Spinal cord (tissue), 10 donors: ENCODE data around the gene LRRC27. TPM values are rescaled to one million over a fixed set of nuclear protein-coding genes. Genes with fewer than 3 reads are reported as not detected.

ENCODE experiments used
- DNase-seq, 6 donors: peaks; one replicate each; pipeline versions ENCODE4 v3.0.0 to v3.0.0-alpha.2; 2013 to 2015; ENCODE audit warnings: low spot score in 6 of 6, low read depth in 4 of 6
- H3K27ac ChIP-seq: one replicate; pipeline ENCODE4 v1.5.1; 2013; ENCODE audit warnings: low read depth, low read length, control low read depth
- H3K27me3 ChIP-seq: one replicate; pipeline ENCODE4 v1.6.1; 2013; ENCODE audit warnings: low read length; ENCODE audit not compliant: control insufficient read depth, insufficient read depth
- H3K36me3 ChIP-seq: one replicate; pipeline ENCODE4 v1.6.1; 2013; ENCODE audit warnings: low read length; ENCODE audit not compliant: control insufficient read depth, insufficient read depth
- H3K4me1 ChIP-seq: one replicate; pipeline ENCODE4 v1.6.1; 2013; ENCODE audit warnings: low read length; ENCODE audit not compliant: control insufficient read depth, insufficient read depth
- H3K4me3 ChIP-seq: one replicate; pipeline ENCODE4 v1.5.1; 2013; ENCODE audit warnings: low read depth, low read length, control low read depth
- H3K9me3 ChIP-seq: one replicate; pipeline ENCODE4 v1.6.1; 2013; ENCODE audit warnings: low read length; ENCODE audit not compliant: control insufficient read depth, insufficient read depth
- WGBS: methylation state at CpG from one replicate; pipeline ENCODE4 v1.1.5; 2013; ENCODE audit warnings: missing lambda C conversion rate; ENCODE audit not compliant: insufficient coverage; 5-methylcytosine and 5-hydroxymethylcytosine counted together
- polyA plus RNA-seq, 2 donors: library from polyadenylated mRNA; unstranded; fragments of 120-200 nt; gene quantifications; one replicate each; pipeline ENCODE4 v1.2.1, GENCODE V29; 2013; ENCODE audit not compliant: insufficient read length in 2 of 2
- total RNA-seq, 2 donors: library from RNA; depleted of rRNA in 1 of 2; stranded (reverse); fragments of 120-200 nt in 1 of 2; fragments of >200 nt in 1 of 2; gene quantifications; one replicate each; pipeline versions ENCODE4 v1.2.3 to v1.2.4, GENCODE V29; 2013 to 2014
- donor health status: healthy.

Gene LRRC27
- total and polyA plus RNA-seq, 4 donors: 19.5 to 31.2 (median 26.5) TPM

DNA sequence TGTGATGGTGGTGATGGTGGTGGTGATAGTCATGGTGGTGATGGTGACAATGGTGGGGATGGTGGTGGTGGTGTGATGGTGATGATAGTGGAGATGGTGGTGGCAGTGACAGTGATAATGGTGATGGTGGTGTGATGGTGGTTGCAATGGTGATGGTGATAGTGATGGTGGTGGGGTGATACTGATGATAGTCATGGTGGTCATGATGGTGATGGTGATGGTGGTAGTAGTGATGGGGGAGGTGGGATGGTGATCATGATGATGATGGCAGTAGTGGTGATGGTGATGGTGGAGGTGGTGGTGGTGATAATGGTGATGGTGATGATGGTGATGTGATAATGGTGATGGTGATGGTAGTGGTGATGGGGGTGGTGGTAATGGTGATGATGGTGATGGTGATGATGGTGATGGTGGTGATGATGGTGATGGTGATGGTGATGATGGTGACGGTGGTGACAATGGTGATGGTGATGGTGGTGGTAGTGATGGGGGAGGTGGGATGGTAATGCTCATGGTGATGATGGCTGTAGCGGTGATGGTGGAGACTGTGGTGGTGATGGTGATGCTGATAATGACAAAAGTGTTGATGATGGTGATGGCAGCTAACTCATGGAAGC, 60.3 kb downstream of the LRRC27 start:
- WGBS: 100% methylated on average over 1 of the region's 2 CpGs
- H3K4me3 ChIP-seq: no peak overlapping the region
- H3K4me1 ChIP-seq: peaks cover 30% of the 10 kb centered on the region
- H3K36me3 ChIP-seq: no peaks in the 10 kb centered on the region
- no peak for DNase-seq
- H3K27ac ChIP-seq: no peak overlapping the region
- H3K27me3 ChIP-seq: no peaks in the 10 kb centered on the region
- no peaks in the 10 kb centered on the region for H3K9me3 ChIP-seq

DNA sequence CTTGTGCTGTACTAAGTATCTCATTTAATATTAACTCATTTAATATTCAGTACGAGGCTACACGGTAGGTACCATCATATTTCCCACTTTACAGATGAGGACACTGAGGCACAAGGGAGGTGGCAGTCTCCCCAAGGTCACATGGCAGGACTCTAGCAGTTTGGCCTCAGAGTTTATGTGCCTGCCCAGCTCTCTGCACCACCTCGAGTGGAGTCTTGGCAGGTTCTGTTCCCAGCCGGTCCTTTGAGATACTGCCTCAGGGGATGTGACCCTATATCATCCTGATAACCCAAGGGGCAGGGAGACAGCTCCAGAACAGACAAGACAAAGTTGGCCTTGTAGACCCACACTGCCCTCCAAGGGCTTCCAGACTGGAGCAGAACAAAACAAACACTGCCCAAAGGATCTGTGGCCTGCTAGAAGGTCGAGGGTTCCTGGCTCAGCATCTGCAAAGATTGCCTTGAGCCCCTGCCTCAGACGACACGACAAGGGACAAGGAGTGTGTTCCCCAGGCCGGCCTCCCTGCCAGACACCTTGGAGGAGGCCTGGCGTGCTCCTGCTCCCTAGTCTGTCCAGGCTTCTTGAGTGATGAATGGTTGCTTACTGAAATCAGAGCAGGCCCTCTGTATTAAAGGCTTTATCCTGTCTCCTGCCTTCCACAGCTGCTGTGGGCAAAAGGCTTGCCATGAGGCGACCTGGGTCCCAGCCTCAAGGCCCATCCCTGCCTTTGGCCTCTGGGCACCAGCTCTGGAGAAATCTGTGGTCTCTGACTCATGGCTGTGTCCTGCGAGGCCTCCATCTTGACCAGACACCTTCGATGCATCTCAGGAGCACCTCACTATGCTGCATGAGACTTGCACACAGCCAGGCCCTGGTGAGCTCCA, 61.1 kb downstream of the LRRC27 start:
- H3K27me3 ChIP-seq: no peaks in the 10 kb centered on the region
- WGBS: 89% methylated on average over 11 of the region's 12 CpGs
- no peak for DNase-seq
- no peaks in the 10 kb centered on the region for H3K9me3 ChIP-seq
- H3K27ac ChIP-seq: no peak overlapping the region
- H3K4me1 ChIP-seq: peaks cover 29% of the 10 kb centered on the region
- H3K4me3 ChIP-seq: no peak overlapping the region
- no peaks in the 10 kb centered on the region for H3K36me3 ChIP-seq

DNA sequence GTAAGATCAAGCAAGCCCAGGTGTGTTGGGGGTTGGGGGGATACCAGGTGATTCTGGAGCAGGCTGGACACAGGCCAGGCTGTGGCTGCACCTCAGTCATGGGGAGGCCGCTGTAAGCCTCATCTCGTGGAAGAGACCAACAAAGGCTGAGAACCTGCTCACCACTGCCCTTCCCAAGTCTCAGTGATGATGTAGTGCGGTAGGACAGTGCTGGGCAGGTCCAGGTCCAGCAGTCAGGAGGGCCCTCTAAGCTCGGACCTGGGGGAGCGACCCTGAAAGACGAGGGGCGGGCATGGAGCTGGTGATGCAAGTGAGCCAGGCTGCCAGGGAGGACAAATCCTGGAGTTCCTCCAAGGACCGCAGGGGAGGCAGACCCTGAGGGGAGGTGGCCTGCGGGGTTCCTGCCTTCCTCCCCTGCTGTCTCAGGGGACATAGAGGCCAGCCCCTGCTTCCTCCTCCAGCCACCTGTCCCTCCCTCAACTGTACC, 61.7 kb downstream of the LRRC27 start:
- DNase-seq: no peak
- H3K4me1 ChIP-seq: peaks cover 36% of the 10 kb centered on the region
- H3K9me3 ChIP-seq: no peaks in the 10 kb centered on the region
- no peaks in the 10 kb centered on the region for H3K27me3 ChIP-seq
- no peak overlapping the region for H3K4me3 ChIP-seq
- H3K27ac ChIP-seq: no peak overlapping the region
- WGBS: 95% methylated on average over 9 of the region's 9 CpGs
- H3K36me3 ChIP-seq: no peaks in the 10 kb centered on the region

DNA sequence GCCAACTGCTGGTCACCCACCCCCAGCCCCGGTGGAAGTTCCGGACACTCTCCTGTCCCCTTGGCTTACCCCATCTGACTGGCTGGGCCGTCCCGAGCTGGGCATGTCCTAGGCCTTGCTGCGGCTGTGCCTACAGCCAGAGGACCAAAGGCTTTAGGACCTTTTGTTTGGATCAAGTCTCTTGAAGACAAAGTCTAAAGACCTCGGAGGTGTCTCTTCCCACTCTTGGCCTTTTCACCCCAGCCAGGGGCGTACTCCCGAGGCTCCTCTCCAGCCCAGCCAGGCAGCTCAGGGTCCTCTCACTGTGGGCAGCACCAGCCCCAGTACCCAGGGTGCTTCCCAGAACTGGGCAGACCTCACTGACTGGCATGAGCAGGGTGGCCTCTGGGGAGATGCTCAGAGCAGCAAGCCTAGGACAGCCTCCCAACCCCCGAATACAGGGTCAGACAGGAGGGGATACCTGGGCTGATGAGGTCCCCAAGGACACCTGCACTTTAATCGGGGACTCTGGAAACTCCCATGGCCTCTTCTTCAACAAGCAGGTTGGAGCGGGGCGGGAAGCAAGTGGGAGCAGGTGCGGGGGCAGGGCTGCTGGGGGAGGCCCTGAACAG, 62.3 kb downstream of the LRRC27 start:
- Histone ChIP-seq H3K36me3 (peaks cover 4% of the 10 kb centered on the region), H3K27me3 (no peaks in the 10 kb centered on the region), H3K4me3 (no peak overlapping the region), H3K9me3 (no peaks in the 10 kb centered on the region), H3K4me1 (peaks cover 34% of the 10 kb centered on the region), H3K27ac (no peak overlapping the region)
- WGBS: 88% methylated on average over 12 of the region's 13 CpGs
- no peak for DNase-seq

DNA sequence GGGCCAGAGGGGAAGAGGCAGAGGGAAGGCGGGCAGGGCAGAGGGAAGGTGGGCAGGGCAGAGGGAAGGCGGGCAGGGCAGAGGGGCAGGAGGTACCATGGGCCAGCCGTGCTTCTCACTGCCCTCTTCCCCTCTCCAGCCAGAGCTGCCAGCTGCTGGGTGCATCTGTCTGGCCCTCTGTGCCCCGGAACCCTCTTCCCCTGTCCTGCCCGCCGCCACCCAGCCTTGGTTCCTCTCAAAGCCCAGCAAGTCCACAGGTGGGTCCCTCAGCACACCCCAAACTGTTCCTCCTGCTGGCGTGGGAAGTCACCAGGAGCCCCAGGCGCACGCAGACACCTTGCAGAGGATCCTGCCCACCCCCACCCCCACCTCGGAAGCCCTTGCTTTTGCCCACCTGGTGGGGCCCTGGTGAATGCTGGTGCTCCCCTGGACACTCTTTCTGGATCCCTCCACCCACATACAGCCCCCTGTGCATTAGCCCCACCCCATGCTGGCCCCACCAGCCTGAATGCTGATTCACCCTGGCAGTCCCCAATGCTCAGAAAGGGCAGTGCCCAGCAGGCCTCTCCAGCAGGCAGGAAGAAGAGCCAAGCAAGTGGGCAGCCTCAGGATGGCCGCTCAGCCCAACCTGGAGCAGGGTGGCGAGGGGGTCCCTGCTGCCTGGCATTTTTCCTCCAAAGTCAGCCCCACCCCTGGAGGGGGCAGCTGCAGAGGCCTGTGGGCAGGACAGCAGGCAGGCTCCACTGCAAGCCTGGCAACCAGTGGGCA, 63.1 kb downstream of the LRRC27 start:
- Histone ChIP-seq H3K4me3 (no peak overlapping the region), H3K4me1 (peaks cover 41% of the 10 kb centered on the region), H3K27ac (no peak overlapping the region), H3K36me3 (peaks cover 11% of the 10 kb centered on the region), H3K9me3 (no peaks in the 10 kb centered on the region), H3K27me3 (no peaks in the 10 kb centered on the region)
- no peak for DNase-seq
- WGBS: 80% methylated on average over 11 of the region's 12 CpGs

DNA sequence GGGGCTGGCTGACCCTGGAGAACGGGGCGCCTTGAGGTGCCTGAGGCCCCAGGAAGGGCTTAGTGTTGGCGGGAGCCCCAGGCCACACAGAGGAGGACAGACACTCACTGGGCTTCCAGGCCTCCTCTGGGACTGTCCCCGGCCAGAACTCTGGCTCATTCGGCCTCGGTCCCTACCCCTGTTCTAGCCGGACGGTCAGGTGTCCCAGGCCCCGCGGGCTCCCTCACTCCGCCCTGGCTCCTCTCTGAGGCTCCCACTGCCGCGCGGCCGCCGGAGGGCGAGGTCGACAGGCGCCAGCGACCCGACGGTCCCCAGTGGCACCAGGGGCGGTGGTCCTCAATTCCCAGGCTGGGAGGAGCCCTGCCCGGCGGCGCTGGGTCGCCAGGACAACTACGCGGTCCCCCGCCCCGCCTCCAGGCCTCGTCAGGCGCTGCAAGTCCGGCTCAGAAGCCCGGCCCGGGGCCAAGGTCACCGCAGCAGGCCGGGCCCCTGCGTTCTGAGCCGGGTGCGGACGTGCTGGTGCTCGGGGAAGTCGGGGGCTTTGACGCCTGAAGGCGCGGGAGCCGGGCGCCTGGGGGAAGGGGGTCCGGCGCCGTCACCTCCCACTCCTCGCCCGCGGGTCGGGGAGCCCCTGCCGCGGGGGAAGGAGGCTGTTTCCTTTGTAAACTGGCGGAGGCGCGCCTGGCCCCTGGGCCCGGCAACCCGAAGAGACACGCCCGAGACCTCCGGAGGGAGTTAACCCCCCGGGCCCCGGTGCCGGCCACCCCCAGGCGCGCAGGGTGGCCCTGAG, 63.9 kb downstream of the LRRC27 start:
- Histone ChIP-seq H3K4me3 (peak overlapping the region; percentile 16), H3K4me1 (peaks cover 49% of the 10 kb centered on the region), H3K27ac (no peak overlapping the region), H3K27me3 (no peaks in the 10 kb centered on the region), H3K9me3 (no peaks in the 10 kb centered on the region), H3K36me3 (peaks cover 18% of the 10 kb centered on the region)
- peak in 2 of 6 donors; percentile 30 to 61 for DNase-seq
- 10% methylated on average over 71 of the region's 71 CpGs for WGBS

DNA sequence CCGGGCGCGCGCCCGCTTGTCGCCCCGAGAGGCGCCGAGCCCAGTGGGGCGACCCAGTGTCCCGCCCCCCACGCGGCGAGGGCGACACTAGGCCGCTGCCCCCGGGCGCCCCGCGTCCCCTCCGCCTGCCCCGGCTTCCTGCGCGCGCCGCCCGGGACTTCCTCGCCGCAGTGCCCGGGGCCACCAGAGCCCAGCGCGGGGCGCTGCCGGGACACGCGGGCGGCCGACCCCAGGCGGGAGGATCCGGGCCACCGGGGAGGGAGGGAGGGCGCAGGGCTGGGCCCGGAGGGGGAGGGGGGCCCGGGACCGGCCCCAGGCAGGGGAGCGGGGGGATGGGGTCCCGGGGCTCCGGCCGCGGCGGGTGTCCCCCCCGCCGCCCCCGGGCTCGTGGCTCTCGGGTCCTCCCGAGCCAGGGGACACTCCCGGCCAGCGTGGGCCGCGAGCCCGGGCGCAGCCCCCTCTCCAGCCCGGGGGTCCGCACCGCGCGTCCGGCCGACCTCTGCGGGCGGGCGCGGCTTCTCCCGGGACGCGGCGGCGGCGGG, 64.6 kb downstream of the LRRC27 start:
- Histone ChIP-seq H3K36me3 (peaks cover 25% of the 10 kb centered on the region), H3K4me1 (peaks cover 55% of the 10 kb centered on the region), H3K9me3 (no peaks in the 10 kb centered on the region), H3K27me3 (no peaks in the 10 kb centered on the region), H3K27ac (no peak overlapping the region), H3K4me3 (peak overlapping the region; percentile 16)
- DNase-seq: peak in 2 of 6 donors; percentile 65 to 77
- WGBS: under 1% methylated on average over 77 of the region's 80 CpGs

DNA sequence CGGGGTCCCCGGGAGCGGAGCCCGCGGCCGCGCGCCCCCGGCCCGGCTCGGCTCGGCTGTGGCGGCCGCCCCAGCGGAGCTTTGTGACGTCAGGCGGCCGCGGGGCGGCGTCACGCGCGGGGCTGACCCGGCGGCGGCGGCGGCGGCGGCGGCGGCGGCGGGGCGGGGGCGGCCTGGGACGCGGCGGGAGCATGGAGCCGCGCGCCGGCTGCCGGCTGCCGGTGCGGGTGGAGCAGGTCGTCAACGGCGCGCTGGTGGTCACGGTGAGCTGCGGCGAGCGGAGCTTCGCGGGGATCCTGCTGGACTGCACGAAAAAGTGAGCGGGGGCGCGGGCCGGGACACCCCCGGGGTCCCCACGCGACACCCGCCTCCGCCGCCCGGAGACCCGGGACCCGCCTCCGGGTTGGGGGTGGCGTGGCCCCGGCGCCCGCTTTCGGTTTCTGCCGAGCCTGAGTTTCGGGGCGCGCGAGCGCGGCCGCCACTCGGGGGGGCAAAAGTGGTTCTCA, 65.1 kb downstream of the LRRC27 start, which contains the start of gene PWWP2B:
TSS of gene PWWP2B (plus strand) at position 165 of the 506 bp plus-strand sequence. CDS start at position 192, 27 bp downstream.
- Histone ChIP-seq H3K9me3 (no peaks in the 10 kb centered on the region), H3K36me3 (peaks cover 30% of the 10 kb centered on the region), H3K27ac (no peak within 1 kb of the TSS), H3K4me3 (peak within 1 kb of the TSS; percentile 51), H3K27me3 (no peaks in the 10 kb centered on the region), H3K4me1 (peaks cover 58% of the 10 kb centered on the region)
- under 1% methylated on average over 84 of the region's 86 CpGs for WGBS
- DNase-seq: peak in 2 of 6 donors; percentile 72 to 77
